ENCODE data around the gene PHLDA2. TPM values are rescaled to one million over a fixed set of nuclear protein-coding genes. Genes with fewer than 3 reads are reported as not detected.
A peak's percentile ranks its signal among the peaks of the same experiment; 100 is the strongest.

Gene PHLDA2
- total RNA-seq, 2 donors from 2014 or later = 3.4 to 12.3 TPM

GRCh38 chr11:2888266-2888968, 40.8 kb downstream of the PHLDA2 start:
- H3K27me3 Mint-ChIP-seq (ENCODE audit: low read depth) = peaks cover 2% of the 10 kb centered on the region
- peaks cover 21% of the 10 kb centered on the region for H3K4me1 Mint-ChIP-seq (ENCODE audit: low read depth)
- no peaks in the 10 kb centered on the region for H3K36me3 Mint-ChIP-seq (ENCODE audit: insufficient read depth in 2 of 2)
- no peak overlapping the region for H3K4me3 Mint-ChIP-seq
- no peaks in the 10 kb centered on the region for H3K9me3 Mint-ChIP-seq
- H3K27ac Mint-ChIP-seq = peak overlapping the region; percentile 46
- ATAC-seq (replicated peaks in 1 of 2) = peak; percentile 33 to 36
- DNase-seq = peak; percentile 89 to 90

GRCh38 chr11:2887515-2888195, 41.6 kb downstream of the PHLDA2 start:
- H3K4me3 Mint-ChIP-seq = peak overlapping the region in 1 of 2 donors; percentile 39
- peaks cover 9% of the 10 kb centered on the region for H3K27me3 Mint-ChIP-seq (ENCODE audit: low read depth)
- DNase-seq (no peak), ATAC-seq (replicated peaks in 1 of 2) (no peak)
- H3K36me3 Mint-ChIP-seq (ENCODE audit: insufficient read depth in 2 of 2) = peaks cover 0 to 2% of the 10 kb centered on the region in 2 donors
- no peaks in the 10 kb centered on the region for H3K9me3 Mint-ChIP-seq
- no peak overlapping the region for H3K27ac Mint-ChIP-seq
- peaks cover 23% of the 10 kb centered on the region for H3K4me1 Mint-ChIP-seq (ENCODE audit: low read depth)

- Mint-ChIP-seq H3K36me3 (ENCODE audit: insufficient read depth in 2 of 2) (peaks cover 0 to 2% of the 10 kb centered on the region in 2 donors), H3K9me3 (no peaks in the 10 kb centered on the region), H3K4me1 (ENCODE audit: low read depth) (peaks cover 16% of the 10 kb centered on the region), H3K4me3 (peak overlapping the region; percentile 17 to 51), H3K27ac (no peak overlapping the region), H3K27me3 (ENCODE audit: low read depth) (peaks cover 14% of the 10 kb centered on the region)
- ATAC-seq (replicated peaks in 1 of 2) (no peak), DNase-seq (no peak)
These were observed 42.3 kb downstream of the PHLDA2 start for GRCh38 chr11:2886936-2887335.

GRCh38 chr11:2886191-2886894, 42.9 kb downstream of the PHLDA2 start:
- Mint-ChIP-seq H3K36me3 (ENCODE audit: insufficient read depth in 2 of 2) (peaks cover 0 to 2% of the 10 kb centered on the region in 2 donors), H3K4me3 (peak overlapping the region; percentile 17 to 51), H3K27me3 (ENCODE audit: low read depth) (peaks cover 14% of the 10 kb centered on the region), H3K4me1 (ENCODE audit: low read depth) (peaks cover 10% of the 10 kb centered on the region), H3K9me3 (no peaks in the 10 kb centered on the region), H3K27ac (no peak overlapping the region)
- ATAC-seq (replicated peaks in 1 of 2) (peak in 1 of 2 donors; percentile 19), DNase-seq (no peak)

- DNase-seq (peak; percentile 82 to 87), ATAC-seq (replicated peaks in 1 of 2) (peak; percentile 86 to 88)
- Mint-ChIP-seq H3K27me3 (ENCODE audit: low read depth) (peaks cover 14% of the 10 kb centered on the region), H3K9me3 (no peaks in the 10 kb centered on the region), H3K4me1 (ENCODE audit: low read depth) (peaks cover 8% of the 10 kb centered on the region), H3K4me3 (peak within 1 kb of the TSS; percentile 86 to 94), H3K27ac (no peak within 1 kb of the TSS), H3K36me3 (ENCODE audit: insufficient read depth in 2 of 2) (peaks cover 0 to 2% of the 10 kb centered on the region in 2 donors)
These were observed 43.5 kb downstream of the PHLDA2 start, which contains the start of gene CDKN1C for GRCh38 chr11:2885678-2886081. CDKN1C (minus strand) TSS chr11:2885775; CDS start chr11:2885456, 319 bp downstream.

- peak; percentile 42 to 46 for ATAC-seq (replicated peaks in 1 of 2)
- peak; percentile 63 for DNase-seq
- peaks cover 0 to 2% of the 10 kb centered on the region in 2 donors for H3K36me3 Mint-ChIP-seq (ENCODE audit: insufficient read depth in 2 of 2)
- H3K27me3 Mint-ChIP-seq (ENCODE audit: low read depth) = peaks cover 14% of the 10 kb centered on the region
- H3K4me1 Mint-ChIP-seq (ENCODE audit: low read depth) = peaks cover 8% of the 10 kb centered on the region
- H3K4me3 Mint-ChIP-seq = peak overlapping the region; percentile 86 to 94
- H3K9me3 Mint-ChIP-seq = no peaks in the 10 kb centered on the region
- no peak overlapping the region for H3K27ac Mint-ChIP-seq
These were observed 44.1 kb downstream of the PHLDA2 start for GRCh38 chr11:2885017-2885677.

GRCh38 chr11:2883979-2884815, 45.0 kb downstream of the PHLDA2 start:
- Mint-ChIP-seq H3K27ac (no peak overlapping the region), H3K9me3 (no peaks in the 10 kb centered on the region), H3K4me1 (ENCODE audit: low read depth) (peaks cover 8% of the 10 kb centered on the region), H3K4me3 (peak overlapping the region in 1 of 2 donors; percentile 43), H3K36me3 (ENCODE audit: insufficient read depth in 2 of 2) (peaks cover 0 to 2% of the 10 kb centered on the region in 2 donors), H3K27me3 (ENCODE audit: low read depth) (peaks cover 14% of the 10 kb centered on the region)
- DNase-seq (no peak), ATAC-seq (replicated peaks in 1 of 2) (no peak)

GRCh38 chr11:2883640-2883978, 45.6 kb downstream of the PHLDA2 start:
- DNase-seq (no peak), ATAC-seq (replicated peaks in 1 of 2) (no peak)
- Mint-ChIP-seq H3K4me3 (peak overlapping the region in 1 of 2 donors; percentile 43), H3K4me1 (ENCODE audit: low read depth) (peaks cover 8% of the 10 kb centered on the region), H3K36me3 (ENCODE audit: insufficient read depth in 2 of 2) (peaks cover 0 to 2% of the 10 kb centered on the region in 2 donors), H3K27ac (no peak overlapping the region), H3K9me3 (no peaks in the 10 kb centered on the region), H3K27me3 (ENCODE audit: low read depth) (peaks cover 14% of the 10 kb centered on the region)

GRCh38 chr11:2882396-2883110, 46.7 kb downstream of the PHLDA2 start:
- ATAC-seq (replicated peaks in 1 of 2) (no peak), DNase-seq (no peak)
- H3K27ac Mint-ChIP-seq = no peak overlapping the region
- H3K36me3 Mint-ChIP-seq (ENCODE audit: insufficient read depth in 2 of 2) = peaks cover 0 to 2% of the 10 kb centered on the region in 2 donors
- H3K4me3 Mint-ChIP-seq = peak overlapping the region; percentile 51 to 70
- H3K27me3 Mint-ChIP-seq (ENCODE audit: low read depth) = peaks cover 14% of the 10 kb centered on the region
- H3K9me3 Mint-ChIP-seq = no peaks in the 10 kb centered on the region
- H3K4me1 Mint-ChIP-seq (ENCODE audit: low read depth) = peaks cover 8% of the 10 kb centered on the region

- no peak for ATAC-seq (replicated peaks in 1 of 2)
- Mint-ChIP-seq H3K4me3 (no peak overlapping the region), H3K27me3 (ENCODE audit: low read depth) (peaks cover 14% of the 10 kb centered on the region), H3K36me3 (ENCODE audit: insufficient read depth in 2 of 2) (peaks cover 0 to 2% of the 10 kb centered on the region in 2 donors), H3K4me1 (ENCODE audit: low read depth) (peaks cover 8% of the 10 kb centered on the region), H3K27ac (no peak overlapping the region), H3K9me3 (no peaks in the 10 kb centered on the region)
- DNase-seq = no peak
These were observed 47.2 kb downstream of the PHLDA2 start for GRCh38 chr11:2881981-2882375.

GRCh38 chr11:2881076-2881980, 47.9 kb downstream of the PHLDA2 start:
- Mint-ChIP-seq H3K4me1 (ENCODE audit: low read depth) (peaks cover 8% of the 10 kb centered on the region), H3K9me3 (no peaks in the 10 kb centered on the region), H3K4me3 (no peak overlapping the region), H3K36me3 (ENCODE audit: insufficient read depth in 2 of 2) (peaks cover 0 to 2% of the 10 kb centered on the region in 2 donors), H3K27ac (no peak overlapping the region), H3K27me3 (ENCODE audit: low read depth) (peaks cover 14% of the 10 kb centered on the region)
- ATAC-seq (replicated peaks in 1 of 2) (no peak), DNase-seq (no peak)

All from activated T-cell treated with anti-CD3 and anti-CD28 coated beads, Interleukin-2, amount 50 U/mL, for 72 hours (primary cell).